B cell (primary cell): ENCODE data around the gene BTBD18. TPM values are rescaled to one million over a fixed set of nuclear protein-coding genes. Genes with fewer than 3 reads are reported as not detected.

Source experiments
- ATAC-seq: fragments of 200-7000 bp; cut with Tn5 transposase; one replicate; pipeline ENCODE4 v1.10.0; 2021; ENCODE audit warnings: low read depth, mild to moderate bottlenecking, moderate number of reproducible peaks, moderate library complexity
- CTCF ChIA-PET: fragments of 350-600 bp; sonication (Branson Sonifier 250); formaldehyde crosslinking; loops from one replicate; lab custom pipeline; 2021; ENCODE audit warnings: antibody characterized with exemption, inconsistent platforms; lab: Charles Lee
- POLR2A ChIA-PET: fragments of 350-600 bp; sonication (Branson Sonifier 250); formaldehyde crosslinking; loops from one replicate; lab custom pipeline; 2021; ENCODE audit warnings: antibody characterized with exemption; lab: Charles Lee
- DNase-seq: peaks from one replicate; pipeline ENCODE4 v3.0.0; 2013
- H2AFZ ChIP-seq: 2 replicates; pipeline ENCODE4 v1.6.1; 2012; ENCODE audit warnings: mild to moderate bottlenecking, low read depth, low read length; ENCODE audit not compliant: insufficient read depth, poor library complexity, severe bottlenecking
- H3K27ac ChIP-seq, 2 donors: 1 replicate in 1 of 2; 2 replicates in 1 of 2; pipeline ENCODE4 v1.5.1; 2012 to 2013; ENCODE audit warnings: low read length in 2 of 2, mild to moderate bottlenecking in 2 of 2, moderate library complexity in 1 of 2
- H3K27me3 ChIP-seq, 4 experiments: fragments of 200-600 bp in 1 of 4; sonication (generic) in 1 of 4; replicated peaks in 1 of 4; 1 replicate in 2 of 4; 2 replicates in 2 of 4; pipeline versions ENCODE4 v1.6.1 to v1.7.0; 2013 to 2016; ENCODE audit warnings: low read length in 3 of 4, mild to moderate bottlenecking in 2 of 4, mixed read lengths in 1 of 4, moderate library complexity in 1 of 4; ENCODE audit not compliant: insufficient read depth in 4 of 4, control insufficient read depth in 3 of 4; ENCODE audit errors: control extremely low read depth in 1 of 4
- H3K36me3 ChIP-seq, 2 experiments: replicated peaks in 1 of 2; 1 replicate in 1 of 2; 2 replicates in 1 of 2; pipeline versions ENCODE4 v1.6.1 to v1.7.1; 2013; ENCODE audit warnings: low read length in 1 of 2; ENCODE audit not compliant: insufficient read depth in 2 of 2, control insufficient read depth in 1 of 2; ENCODE audit errors: control extremely low read depth in 1 of 2, extremely low read depth in 1 of 2
- H3K4me1 ChIP-seq, 2 donors: fragments of 200-600 bp in 1 of 2; sonication (generic) in 1 of 2; 1 replicate in 1 of 2; 2 replicates in 1 of 2; pipeline versions ENCODE4 v1.5.1 to v1.6.1; 2013 to 2017; ENCODE audit warnings: low read length in 2 of 2; ENCODE audit not compliant: control insufficient read depth in 2 of 2, insufficient read depth in 2 of 2
- H3K4me2 ChIP-seq: replicated peaks from 2 replicates; pipeline ENCODE3; 2012; ENCODE audit warnings: mild to moderate bottlenecking, low read depth, low read length; ENCODE audit not compliant: poor library complexity, severe bottlenecking
- H3K4me3 ChIP-seq, 5 experiments: fragments of 200-600 bp in 1 of 5; sonication (generic) in 1 of 5; 1 replicate in 3 of 5; 2 replicates in 2 of 5; pipeline versions ENCODE4 v1.5.1 to v1.7.0; 2011 to 2016; ENCODE audit warnings: low read length in 4 of 5, mild to moderate bottlenecking in 4 of 5, low read depth in 2 of 5, control low read depth in 1 of 5, moderate library complexity in 1 of 5; ENCODE audit not compliant: insufficient read depth in 1 of 5; ENCODE audit errors: control extremely low read depth in 1 of 5, extremely low read depth in 1 of 5
- H3K79me2 ChIP-seq: fragments of 200-600 bp; sonication (generic); one replicate; pipeline ENCODE4 v1.6.0; 2016; ENCODE audit warnings: low read length; ENCODE audit not compliant: control insufficient read depth, insufficient read depth
- H3K9ac ChIP-seq: fragments of 200-600 bp; sonication (generic); 2 replicates; pipeline ENCODE4 v1.6.1; 2017; ENCODE audit warnings: mild to moderate bottlenecking, low read length, moderate library complexity
- H3K9me3 ChIP-seq, 3 donors: one replicate each; pipeline versions ENCODE4 v1.6.1 to v1.7.1; 2013; ENCODE audit warnings: low read length in 2 of 3; ENCODE audit not compliant: control insufficient read depth in 2 of 3, insufficient read depth in 1 of 3; ENCODE audit errors: control extremely low read depth in 1 of 3
- H4K20me1 ChIP-seq: 2 replicates; pipeline ENCODE4 v1.6.0; 2012; ENCODE audit warnings: mild to moderate bottlenecking, low read length; ENCODE audit not compliant: insufficient read depth, control insufficient read depth, poor library complexity, severe bottlenecking
- H3K27ac Mint-ChIP-seq: one replicate; pipeline ENCODE4 v1.8.0; 2021; ENCODE audit warnings: mixed read lengths
- H3K27me3 Mint-ChIP-seq: one replicate; pipeline ENCODE4 v1.8.0; 2021; ENCODE audit warnings: mixed read lengths
- H3K4me1 Mint-ChIP-seq: one replicate; pipeline ENCODE4 v1.8.0; 2021; ENCODE audit warnings: mixed read lengths
- H3K4me3 Mint-ChIP-seq: one replicate; pipeline ENCODE4 v1.8.0; 2021; ENCODE audit warnings: mixed read lengths
- H3K9me3 Mint-ChIP-seq: one replicate; pipeline ENCODE4 v1.8.0; 2022; ENCODE audit warnings: mixed read lengths; ENCODE audit not compliant: insufficient read depth
- CTCF ChIP-seq: fragments of 200-600 bp; IDR thresholded peaks from one replicate; pipeline ENCODE4 v1.8.0; 2022; ENCODE audit warnings: antibody characterized with exemption, mild to moderate bottlenecking
- EZH2 ChIP-seq: IDR thresholded peaks from 2 replicates; pipeline ENCODE4 v1.6.1; 2012; ENCODE audit warnings: borderline replicate concordance, low read depth, mild to moderate bottlenecking, moderate library complexity, low read length; ENCODE audit not compliant: insufficient read depth, poor library complexity, severe bottlenecking
- WGBS: methylation state at CpG from one replicate; pipeline ENCODE4 v1.1.5; 2013; ENCODE audit warnings: missing lambda C conversion rate; ENCODE audit not compliant: insufficient coverage; 5-methylcytosine and 5-hydroxymethylcytosine counted together
- intact Hi-C: fragments of 100-400 bp; cut with micrococcal nuclease; formaldehyde crosslinking; loops from one replicate; pipeline ENCODE4 v1.10.0; 2022
- polyA plus RNA-seq: library from polyadenylated mRNA; depleted of rRNA; stranded (reverse); fragments of >200 nt; gene quantifications from 2 replicates; pipeline ENCODE4 v1.2.3, GENCODE V29; 2012
- total RNA-seq, 2 donors: library from RNA; stranded (reverse); fragments of 120-200 nt in 1 of 2; gene quantifications; 1 replicate in 1 of 2; 2 replicates in 1 of 2; pipeline versions ENCODE4 v1.2.3 to v1.2.4, GENCODE V29; 2013 to 2022

Gene BTBD18
- total and polyA plus RNA-seq, 2 donors (not counting 1 experiment from before 2014, with no cell fraction given) = not detected

- H3K4me1 Mint-ChIP-seq = peaks cover 32% of the 10 kb centered on the region
- H3K9me3 ChIP-seq = no peaks in the 10 kb centered on the region
- DNase-seq (peak; percentile 65), ATAC-seq (peak; percentile 75)
- H3K4me1 ChIP-seq = peaks cover 15 to 19% of the 10 kb centered on the region in 2 donors
- H3K79me2 ChIP-seq = peaks cover 46% of the 10 kb centered on the region
- peak within 1 kb of the TSS; percentile 76 for H3K4me3 Mint-ChIP-seq
- H3K4me3 ChIP-seq = peak within 1 kb of the TSS; percentile 46 to 68 (median 64)
- H3K27ac ChIP-seq = peak within 1 kb of the TSS; percentile 6 to 77
- CTCF ChIA-PET = interaction anchor here (0.6 to 6.0 kb wide), 7 partner anchors 10 to 1140 kb away, joined by 3 to 68 read pairs (median 4); partner anchors contain the start of genes BTBD18 and SELENOH
- no peaks in the 10 kb centered on the region for H3K36me3 ChIP-seq
- H3K9me3 Mint-ChIP-seq = no peaks in the 10 kb centered on the region
- no peaks in the 10 kb centered on the region for H3K27me3 Mint-ChIP-seq
- peak within 1 kb of the TSS; percentile 71 for H2AFZ ChIP-seq
- intact Hi-C loops = no loop called here
- peak within 1 kb of the TSS; percentile 69 for H3K4me2 ChIP-seq
- TF ChIP-seq EZH2 (no peak), CTCF (no peak)
- POLR2A ChIA-PET = interaction anchor here (1.1 kb wide), 1 partner anchor 30 kb away, joined by 3 read pairs; no protein-coding TSS in a partner anchor
- H3K27ac Mint-ChIP-seq = peak within 1 kb of the TSS; percentile 74
- no peaks in the 10 kb centered on the region for H3K27me3 ChIP-seq
- peak within 1 kb of the TSS; percentile 67 for H3K9ac ChIP-seq
- H4K20me1 ChIP-seq = no peaks in the 10 kb centered on the region
- WGBS = 16% methylated on average over 5 of the region's 13 CpGs
Measured at GRCh38 chr11:57761301-57762234, 9.9 kb upstream of the BTBD18 start, which contains the start of gene CTNND1. Gene CTNND1 (plus strand): TSS chr11:57761802. CDS start chr11:57791479, 29,677 bp downstream.
